Testis (tissue), 3 donors: ENCODE results near the gene TP53AIP1. TPM values are rescaled to one million over a fixed set of nuclear protein-coding genes. Genes with fewer than 3 reads are reported as not detected.
A peak's percentile ranks its signal among the peaks of the same experiment; 100 is the strongest.

ENCODE experiments used
- DNase-seq: peaks from one replicate; pipeline ENCODE4 v3.0.0-alpha.2; 2019
- H3K27ac ChIP-seq, 2 donors: fragments of 200-600 bp; sonication (generic); one replicate each; pipeline ENCODE4 v1.5.1; 2019
- H3K27me3 ChIP-seq: fragments of 200-600 bp; sonication (generic); one replicate; pipeline ENCODE4 v1.5.1; 2019
- H3K36me3 ChIP-seq: fragments of 200-600 bp; sonication (generic); one replicate; pipeline ENCODE4 v1.5.1; 2017; ENCODE audit warnings: low read depth; ENCODE audit errors: missing control alignments
- H3K4me1 ChIP-seq: fragments of 200-600 bp; sonication (generic); one replicate; pipeline ENCODE4 v1.5.1; 2019
- H3K4me3 ChIP-seq, 2 donors: fragments of 200-600 bp; sonication (generic); one replicate each; pipeline ENCODE4 v1.5.1; 2017 to 2019
- H3K9me3 ChIP-seq: fragments of 200-600 bp; sonication (generic); one replicate; pipeline ENCODE4 v1.5.1; 2017
- POLR2A ChIP-seq: fragments of 450-650 bp; IDR thresholded peaks from one replicate; pipeline ENCODE4 v1.6.1; 2017; ENCODE audit warnings: antibody characterized with exemption, mild to moderate bottlenecking, moderate library complexity
- WGBS, 2 donors: methylation state at CpG; one replicate each; pipeline ENCODE4 v1.1.5; 2018; 5-methylcytosine and 5-hydroxymethylcytosine counted together
- intact Hi-C: fragments of 100-400 bp; cut with DNase I; formaldehyde crosslinking; loops from one replicate; pipeline ENCODE4 v1.15.1; 2023; ENCODE audit warnings: low total_unique reads
- polyA plus RNA-seq: library from polyadenylated mRNA; stranded (reverse); fragments of 350-450 nt; fragmentation: Illumina TruSeq; extraction: RNeasy Lipid Tissue Mini Kit (QIAGEN cat#74804); gene quantifications from one replicate; pipeline ENCODE4 v1.2.3, GENCODE V29; 2014; ENCODE audit warnings: low read depth, low replicate concordance; ENCODE audit not compliant: insufficient read depth
- total RNA-seq, 2 donors: library from RNA; depleted of rRNA; stranded (reverse); fragments of >200 nt; gene quantifications; one replicate each; pipeline ENCODE4 v1.2.3, GENCODE V29; 2016
- TF ChIP-seq, protein P1 (sequence below), 3 experiments: fragments of 450-650 bp in 2 of 3; fragments of 200-600 bp in 1 of 3; sonication (generic) in 1 of 3; IDR thresholded peaks; one replicate each; pipeline ENCODE4 v1.5.1; 2016 to 2019; ENCODE audit warnings: antibody characterized with exemption in 3 of 3, mild to moderate bottlenecking in 2 of 3, moderate library complexity in 1 of 3

The TP53AIP1 gene
- total and polyA plus RNA-seq, 3 donors from 2014 or later = 0.94 to 1.8 (median 1.1) TPM

DNA sequence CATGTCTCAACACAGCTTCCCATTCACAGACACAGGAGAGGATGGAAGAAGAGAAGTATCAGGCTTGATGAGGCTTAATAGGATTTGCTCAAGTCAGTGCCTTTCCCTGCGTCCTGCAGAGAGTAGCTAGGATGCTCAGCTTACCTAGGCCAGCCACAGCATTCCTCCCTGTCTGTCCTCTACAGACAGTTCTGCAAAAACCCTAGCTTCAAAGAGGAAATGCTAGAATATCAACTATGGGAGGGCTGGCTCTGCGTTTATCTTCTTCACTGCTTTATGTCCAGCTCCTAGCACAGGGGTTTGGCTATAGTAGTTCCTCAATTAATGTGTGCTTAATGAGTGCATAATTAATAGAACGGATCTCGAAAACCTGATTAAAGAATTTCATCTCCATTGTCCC lies 35.1 kb downstream of the TP53AIP1 start:
- no peak for TF ChIP-seq POLR2A
- TF ChIP-seq, protein P1, sequence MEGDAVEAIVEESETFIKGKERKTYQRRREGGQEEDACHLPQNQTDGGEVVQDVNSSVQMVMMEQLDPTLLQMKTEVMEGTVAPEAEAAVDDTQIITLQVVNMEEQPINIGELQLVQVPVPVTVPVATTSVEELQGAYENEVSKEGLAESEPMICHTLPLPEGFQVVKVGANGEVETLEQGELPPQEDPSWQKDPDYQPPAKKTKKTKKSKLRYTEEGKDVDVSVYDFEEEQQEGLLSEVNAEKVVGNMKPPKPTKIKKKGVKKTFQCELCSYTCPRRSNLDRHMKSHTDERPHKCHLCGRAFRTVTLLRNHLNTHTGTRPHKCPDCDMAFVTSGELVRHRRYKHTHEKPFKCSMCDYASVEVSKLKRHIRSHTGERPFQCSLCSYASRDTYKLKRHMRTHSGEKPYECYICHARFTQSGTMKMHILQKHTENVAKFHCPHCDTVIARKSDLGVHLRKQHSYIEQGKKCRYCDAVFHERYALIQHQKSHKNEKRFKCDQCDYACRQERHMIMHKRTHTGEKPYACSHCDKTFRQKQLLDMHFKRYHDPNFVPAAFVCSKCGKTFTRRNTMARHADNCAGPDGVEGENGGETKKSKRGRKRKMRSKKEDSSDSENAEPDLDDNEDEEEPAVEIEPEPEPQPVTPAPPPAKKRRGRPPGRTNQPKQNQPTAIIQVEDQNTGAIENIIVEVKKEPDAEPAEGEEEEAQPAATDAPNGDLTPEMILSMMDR (IDR thresholded peaks at IDR 0.05) = no peak
- intact Hi-C loops = no loop called here
- Histone ChIP-seq H3K36me3 (no peaks in the 10 kb centered on the region), H3K9me3 (no peaks in the 10 kb centered on the region), H3K27me3 (no peaks in the 10 kb centered on the region), H3K27ac (no peak overlapping the region), H3K4me1 (peaks cover 7% of the 10 kb centered on the region), H3K4me3 (no peak overlapping the region)
- DNase-seq = no peak
- 88 to 90% methylated on average over 4 of the region's 4 CpGs for WGBS, 2 donors

DNA sequence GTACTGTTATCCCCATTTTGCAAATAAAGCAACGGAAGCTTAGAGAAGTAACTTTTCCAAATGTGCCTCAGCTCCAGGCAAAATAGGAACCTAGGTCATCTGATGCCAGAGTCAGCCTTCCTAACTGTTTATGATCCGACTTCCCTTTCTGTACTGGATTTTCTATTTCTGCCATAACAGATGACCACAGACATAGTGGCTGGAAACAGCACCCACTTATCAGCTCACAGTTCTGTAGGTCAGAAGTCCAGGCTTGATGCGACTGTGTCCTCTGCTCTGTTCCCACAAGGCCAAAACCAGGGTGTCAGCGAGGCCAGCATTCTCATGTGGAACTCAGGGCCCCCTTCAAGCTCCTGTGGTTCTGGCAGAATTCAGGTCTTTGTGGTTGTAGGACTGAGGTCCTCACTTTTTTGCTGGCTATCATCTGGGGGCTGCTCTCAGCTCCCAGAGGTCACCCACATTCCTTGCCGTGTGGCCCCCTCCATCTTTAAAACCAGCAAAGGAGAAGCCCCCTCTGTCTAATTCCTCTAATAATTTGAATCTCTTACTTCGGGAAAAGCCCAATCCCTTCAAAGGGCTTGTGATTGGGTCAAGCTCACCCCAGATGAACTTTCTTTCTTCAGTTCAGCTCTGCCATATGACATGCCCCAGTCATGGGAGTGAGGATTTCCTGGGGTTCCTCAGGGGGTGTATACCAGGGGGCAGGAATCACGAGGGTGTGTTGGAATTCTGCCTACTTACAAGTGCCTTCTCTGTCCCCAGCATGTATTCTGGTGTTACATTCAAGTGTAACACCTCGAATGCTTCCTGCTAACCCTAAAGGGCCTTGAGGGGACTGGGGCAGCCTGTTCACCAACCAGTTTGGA lies 36.3 kb downstream of the TP53AIP1 start:
- Histone ChIP-seq H3K36me3 (no peaks in the 10 kb centered on the region), H3K27me3 (no peaks in the 10 kb centered on the region), H3K4me1 (peaks cover 7% of the 10 kb centered on the region), H3K27ac (no peak overlapping the region), H3K4me3 (peak overlapping the region in 1 of 2 donors; percentile 67), H3K9me3 (no peaks in the 10 kb centered on the region)
- WGBS, 2 donors = 79 to 81% methylated on average over 8 of the region's 8 CpGs
- TF ChIP-seq, protein P1 (IDR thresholded peaks at IDR 0.05) = no peak
- no peak for TF ChIP-seq POLR2A
- DNase-seq = no peak
- intact Hi-C loops = no loop called here

DNA sequence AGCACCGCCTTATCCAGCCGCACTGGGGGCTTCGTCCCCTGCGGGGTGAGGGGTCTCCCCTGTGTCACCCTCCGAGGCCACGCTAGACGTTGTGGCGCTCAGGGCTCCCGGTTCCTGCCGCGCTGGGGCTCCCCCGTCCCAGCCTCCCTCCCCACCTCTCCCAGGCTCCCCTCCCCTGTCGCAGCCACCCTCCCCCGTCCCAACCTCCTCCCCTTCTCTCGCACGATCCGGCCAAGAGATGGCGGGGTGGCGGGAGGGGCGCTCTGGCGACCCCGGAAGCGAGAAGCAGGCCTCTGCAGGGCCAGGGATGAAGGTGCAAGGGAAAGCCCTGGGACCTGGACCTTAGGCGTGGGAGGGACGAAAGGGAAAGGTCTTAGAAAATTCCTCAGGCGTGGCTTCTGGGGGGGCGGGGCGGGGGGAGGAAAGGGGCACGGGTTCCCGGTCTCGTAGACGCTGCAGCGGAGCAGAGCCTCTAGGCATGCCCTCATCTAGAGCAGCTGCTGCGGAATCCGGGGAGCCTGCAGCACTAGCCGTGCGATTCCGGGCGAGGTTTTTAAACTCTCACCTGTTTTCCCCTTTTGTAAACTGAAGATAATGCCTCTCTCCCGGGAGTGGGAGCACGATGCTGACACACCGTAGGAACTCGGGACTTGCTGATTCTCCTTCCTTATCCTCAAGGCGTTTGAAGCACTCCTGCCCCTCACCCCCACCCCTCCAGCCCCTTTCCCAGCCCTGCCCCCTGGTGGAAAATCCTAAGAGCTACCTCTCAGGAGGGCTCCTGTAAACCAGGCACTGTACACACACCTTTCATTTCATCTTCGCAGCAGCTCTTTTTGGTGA lies 37.1 kb downstream of the TP53AIP1 start:
- H3K9me3 ChIP-seq = no peaks in the 10 kb centered on the region
- H3K27ac ChIP-seq = no peak overlapping the region
- H3K27me3 ChIP-seq = no peaks in the 10 kb centered on the region
- peak overlapping the region; percentile 46 to 67 for H3K4me3 ChIP-seq
- TF ChIP-seq, protein P1 (IDR thresholded peaks at IDR 0.05) = peak in 1 of 3 experiments; percentile 34
- TF ChIP-seq POLR2A = no peak
- H3K36me3 ChIP-seq = no peaks in the 10 kb centered on the region
- WGBS, 2 donors = 2 to 3% methylated on average over 22 to 32 of the region's 45 CpGs
- no peak for DNase-seq
- H3K4me1 ChIP-seq = peaks cover 7% of the 10 kb centered on the region
- intact Hi-C loops = no loop called here

DNA sequence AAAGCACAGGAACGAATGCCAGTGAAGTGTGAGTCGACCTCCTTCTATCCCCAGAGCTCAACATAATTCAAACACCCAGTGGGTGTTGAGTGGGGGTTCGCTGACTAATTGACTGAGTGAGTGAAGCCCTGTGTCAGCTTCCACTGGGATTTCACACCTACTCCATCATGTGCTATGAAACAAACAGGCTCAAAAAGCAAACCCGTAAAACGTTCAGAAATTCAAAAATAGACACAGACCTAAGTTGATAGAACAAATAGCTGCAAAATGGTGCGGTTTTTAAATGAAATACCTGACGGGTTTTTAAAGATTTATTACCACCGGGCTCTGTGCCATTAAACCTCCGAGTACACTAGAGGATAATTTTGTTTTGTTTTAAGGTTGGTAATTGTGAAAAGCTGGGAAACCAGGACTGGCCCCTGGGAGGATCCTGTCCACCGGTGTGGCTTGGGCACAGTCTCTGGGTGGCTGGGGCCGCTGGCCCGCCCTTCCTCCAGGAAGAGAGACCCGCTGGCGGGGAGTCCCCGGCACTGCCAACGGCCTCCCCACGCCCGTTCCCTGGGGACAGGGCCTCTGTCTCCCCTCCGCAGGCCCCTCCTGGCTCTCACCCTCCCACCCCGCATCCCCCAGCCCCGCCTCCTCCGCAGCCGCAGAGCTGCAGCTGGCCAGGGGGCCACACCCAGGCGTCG lies 37.9 kb downstream of the TP53AIP1 start:
- TF ChIP-seq POLR2A = no peak
- TF ChIP-seq, protein P1 (IDR thresholded peaks at IDR 0.05) = no peak
- 14 to 17% methylated on average over 15 to 21 of the region's 25 CpGs for WGBS, 2 donors
- intact Hi-C loops = no loop called here
- Histone ChIP-seq H3K4me3 (peak overlapping the region; percentile 46 to 67), H3K4me1 (peaks cover 7% of the 10 kb centered on the region), H3K36me3 (no peaks in the 10 kb centered on the region), H3K9me3 (no peaks in the 10 kb centered on the region), H3K27ac (no peak overlapping the region), H3K27me3 (no peaks in the 10 kb centered on the region)
- DNase-seq = no peak
